HCT116 (cell line): ENCODE results near the gene SUV39H1. TPM values are rescaled to one million over a fixed set of nuclear protein-coding genes. Genes with fewer than 3 reads are reported as not detected.

Source experiments
- ATAC-seq: fragments of 200-7000 bp; cut with Tn5 transposase; 2 replicates; pipeline ENCODE4 v1.9.1; 2020; ENCODE audit warnings: mild to moderate bottlenecking, moderate library complexity
- BruUV-seq: library from RNA; stranded (reverse); fragments of 400-500 nt; replicated peaks from 2 replicates; lab custom pipeline; 2021; lab: Mats Ljungman, UMichigan
- CTCF ChIA-PET: fragments of 300-600 bp; sonication (Branson Sonifier 250); formaldehyde crosslinking; loops from one replicate; lab custom pipeline; 2021; ENCODE audit warnings: antibody characterized with exemption; lab: Charles Lee
- POLR2A ChIA-PET: fragments of 300-600, 350-600 bp; sonication (Branson Sonifier 250); formaldehyde crosslinking; loops from one replicate; lab custom pipeline; 2021; ENCODE audit warnings: antibody characterized with exemption; lab: Charles Lee
- RAD21 ChIA-PET, 2 experiments: fragments of 300-600 bp; sonication (Branson Sonifier 250); formaldehyde crosslinking; loops; one replicate each; lab custom pipeline; 2023; ENCODE audit warnings: low total read pairs in 2 of 2; ENCODE audit not compliant: uncharacterized antibody in 2 of 2, unreplicated experiment in 2 of 2, low non-redundant PET in 1 of 2; lab: Charles Lee
- DNase-seq: peaks from one replicate; pipeline ENCODE4 v3.0.0-alpha.2; 2010; ENCODE audit warnings: low read depth, low spot score
- H2AFZ ChIP-seq: fragments of 200-600 bp; shearing (Covaris generic), sonication (generic); 2 replicates; pipeline ENCODE4 v1.6.1; 2017; ENCODE audit warnings: low read depth, mixed run types, mixed read lengths, antibody characterized with exemption, low read length; ENCODE audit not compliant: poor library complexity, severe bottlenecking
- H3K27ac ChIP-seq: 2 replicates; pipeline ENCODE4 v1.5.1; 2012; ENCODE audit warnings: low read depth, low read length
- H3K27me3 ChIP-seq: fragments of 200-600 bp; sonication (generic); 2 replicates; pipeline ENCODE4 v1.6.1; 2016; ENCODE audit warnings: mixed run types, low read length, mixed read lengths; ENCODE audit not compliant: insufficient read depth
- H3K36me3 ChIP-seq, 2 experiments: fragments of 200-500 bp in 1 of 2; fragments of 200-600 bp in 1 of 2; sonication (Bioruptor generic) in 1 of 2; sonication (generic) in 1 of 2; 2 replicates each; pipeline versions ENCODE4 v1.5.1 to v1.6.1; 2014 to 2016; ENCODE audit warnings: low read length in 2 of 2, inconsistent platforms in 1 of 2, mixed read lengths in 1 of 2, mixed run types in 1 of 2; ENCODE audit not compliant: insufficient read depth in 2 of 2, control insufficient read depth in 1 of 2
- H3K4me1 ChIP-seq, 2 experiments: fragments of 200-600 bp in 1 of 2; sonication (generic) in 1 of 2; 2 replicates each; pipeline versions ENCODE4 v1.5.1 to v1.6.1; 2012 to 2017; ENCODE audit warnings: low read length in 2 of 2, inconsistent platforms in 1 of 2, mild to moderate bottlenecking in 1 of 2, mixed read lengths in 1 of 2, mixed run types in 1 of 2, moderate library complexity in 1 of 2; ENCODE audit not compliant: insufficient read depth in 2 of 2, control insufficient read depth in 1 of 2
- H3K4me2 ChIP-seq: fragments of 200-600 bp; sonication (generic); 2 replicates; pipeline ENCODE4 v1.6.1; 2017; ENCODE audit warnings: mixed run types, low read length, mixed read lengths
- H3K4me3 ChIP-seq, 2 experiments: fragments of 200-600 bp in 1 of 2; sonication (generic) in 1 of 2; replicated peaks in 1 of 2; 2 replicates each; pipeline ENCODE4 v1.5.1; 2011 to 2016; ENCODE audit warnings: low read length in 2 of 2, control low read depth in 1 of 2, low read depth in 1 of 2, mild to moderate bottlenecking in 1 of 2, mixed read lengths in 1 of 2, mixed run types in 1 of 2
- H3K79me2 ChIP-seq: fragments of 200-600 bp; sonication (generic); 2 replicates; pipeline ENCODE4 v1.6.1; 2017; ENCODE audit warnings: mild to moderate bottlenecking, mixed run types, low read length, moderate library complexity, mixed read lengths; ENCODE audit not compliant: insufficient read depth
- H3K9ac ChIP-seq: fragments of 200-600 bp; sonication (generic); 2 replicates; pipeline ENCODE4 v1.6.1; 2016; ENCODE audit warnings: low read length, mixed read lengths
- H3K9me2 ChIP-seq: fragments of 200-600 bp; sonication (generic), shearing (Covaris generic); 2 replicates; pipeline ENCODE4 v1.6.1; 2017; ENCODE audit warnings: mixed run types, mild to moderate bottlenecking, moderate library complexity; ENCODE audit not compliant: insufficient read depth
- H3K9me3 ChIP-seq, 2 experiments: fragments of 200-500 bp in 1 of 2; fragments of 200-600 bp in 1 of 2; sonication (Bioruptor generic) in 1 of 2; sonication (generic) in 1 of 2; 2 replicates each; pipeline ENCODE4 v1.6.1; 2014 to 2017; ENCODE audit warnings: low read length in 2 of 2, mixed read lengths in 2 of 2, inconsistent platforms in 1 of 2, low read depth in 1 of 2, mild to moderate bottlenecking in 1 of 2, mixed run types in 1 of 2, moderate library complexity in 1 of 2; ENCODE audit not compliant: control insufficient read depth in 1 of 2, insufficient read depth in 1 of 2
- H4K20me1 ChIP-seq: fragments of 200-600 bp; sonication (generic), shearing (Covaris generic); 2 replicates; pipeline ENCODE4 v1.6.1; 2017; ENCODE audit warnings: mixed run types, mild to moderate bottlenecking, moderate library complexity; ENCODE audit not compliant: insufficient read depth
- CBX3 ChIP-seq: IDR thresholded peaks from 2 replicates; pipeline ENCODE4 v1.6.1; 2012; ENCODE audit warnings: low read depth
- ELF1 ChIP-seq: IDR thresholded peaks from 2 replicates; pipeline ENCODE4 v1.6.1; 2012; ENCODE audit warnings: low read depth, borderline replicate concordance
- POLR2A ChIP-seq: IDR thresholded peaks from 2 replicates; pipeline ENCODE4 v1.7.0; 2011; ENCODE audit warnings: borderline replicate concordance; ENCODE audit not compliant: insufficient read depth, insufficient read length; ENCODE audit errors: extremely low read depth
- POLR2AphosphoS5 ChIP-seq: IDR thresholded peaks from 2 replicates; pipeline ENCODE4 v1.6.1; 2011; ENCODE audit warnings: mild to moderate bottlenecking, low read depth, low read length, moderate library complexity
- SIN3A ChIP-seq: IDR thresholded peaks from 2 replicates; pipeline ENCODE4 v1.6.1; 2012; ENCODE audit warnings: low read depth
- SP1 ChIP-seq: IDR thresholded peaks from 2 replicates; pipeline ENCODE4 v1.6.1; 2012; ENCODE audit warnings: low read depth
- ZBTB33 ChIP-seq: IDR thresholded peaks from 2 replicates; pipeline ENCODE4 v1.6.1; 2011; ENCODE audit warnings: mild to moderate bottlenecking, low read length, moderate library complexity; ENCODE audit not compliant: insufficient replicate concordance; ENCODE audit errors: extremely low read depth
- intact Hi-C: fragments of 100-400 bp; cut with micrococcal nuclease; formaldehyde crosslinking; loops from 2 replicates; pipeline ENCODE4 v1.10.0; 2022
- total RNA-seq: library from RNA; stranded (reverse); gene quantifications from one replicate; pipeline ENCODE4 v1.2.1, GENCODE V29; 2021; ENCODE audit not compliant: unreplicated experiment
- TF ChIP-seq, protein P1 (sequence below): IDR thresholded peaks from 2 replicates; pipeline ENCODE4 v1.6.1; 2012

SUV39H1 gene
- total RNA-seq, 1 experiment from 2014 or later: 16.3 TPM

GRCh38 chrX:48676106-48676892, 20.2 kb upstream of the SUV39H1 start:
- POLR2A ChIA-PET: interaction anchor here (1.0 kb wide), 1 partner anchor 61 kb away, joined by 3 read pairs; no protein-coding TSS in a partner anchor
- CTCF ChIA-PET: interaction anchor here (1.0 kb wide), 1 partner anchor 28 kb away, joined by 3 read pairs; no protein-coding TSS in a partner anchor
- BruUV-seq: no TSS peak

More at GRCh38 chrX:48676106-48676892, 20.2 kb upstream of the SUV39H1 start:
- Histone ChIP-seq H3K4me3 (peak overlapping the region; percentile 71 to 78), H3K4me2 (peak overlapping the region; percentile 80), H3K27ac (peak overlapping the region; percentile 79), H3K36me3 (no peaks in the 10 kb centered on the region), H3K9ac (peak overlapping the region; percentile 75), H3K9me3 (no peaks in the 10 kb centered on the region), H3K4me1 (peaks cover 3 to 7% of the 10 kb centered on the region in 2 experiments; a peak in 1 of 4 replicates), H2AFZ (no peak overlapping the region), H3K79me2 (no peaks in the 10 kb centered on the region), H3K9me2 (no peaks in the 10 kb centered on the region), H3K27me3 (no peaks in the 10 kb centered on the region), H4K20me1 (no peaks in the 10 kb centered on the region)
- ATAC-seq (peak; percentile 96), DNase-seq (peak; percentile 53)
- intact Hi-C loops: no loop called here
- TF ChIP-seq CBX3 (no peak), POLR2A (peak; percentile 49), SP1 (peak; percentile 69), ELF1 (no peak), ZBTB33 (no peak), SIN3A (peak; percentile 55; the same call in 1 of the 2 replicates), POLR2AphosphoS5 (peak; percentile 82)
- TF ChIP-seq, protein P1, sequence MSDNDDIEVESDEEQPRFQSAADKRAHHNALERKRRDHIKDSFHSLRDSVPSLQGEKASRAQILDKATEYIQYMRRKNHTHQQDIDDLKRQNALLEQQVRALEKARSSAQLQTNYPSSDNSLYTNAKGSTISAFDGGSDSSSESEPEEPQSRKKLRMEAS: peak; percentile 29
- RAD21 ChIA-PET: interaction anchor here in 1 of 2 experiments (0.5 kb wide), 1 partner anchor 78 kb away, joined by 3 read pairs; no protein-coding TSS in a partner anchor
